GM18519 (cell line): Measurements from ENCODE around the gene PRRT1.
A peak's percentile ranks its signal among the peaks of the same experiment; 100 is the strongest.
"Not testable (repeated sequence)": the region's sequence is repeated elsewhere in the genome, so short reads cannot be mapped to it uniquely, and the experiment has no call there.

Source experiments
- ATAC-seq: cut with Tn5 transposase; IDR thresholded peaks from one replicate; pipeline ENCODE4 v1.9.1; 2021; ENCODE audit warnings: mild to moderate bottlenecking, moderate library complexity; ENCODE audit not compliant: unreplicated experiment, low FRiP score

PRRT1 gene

DNA sequence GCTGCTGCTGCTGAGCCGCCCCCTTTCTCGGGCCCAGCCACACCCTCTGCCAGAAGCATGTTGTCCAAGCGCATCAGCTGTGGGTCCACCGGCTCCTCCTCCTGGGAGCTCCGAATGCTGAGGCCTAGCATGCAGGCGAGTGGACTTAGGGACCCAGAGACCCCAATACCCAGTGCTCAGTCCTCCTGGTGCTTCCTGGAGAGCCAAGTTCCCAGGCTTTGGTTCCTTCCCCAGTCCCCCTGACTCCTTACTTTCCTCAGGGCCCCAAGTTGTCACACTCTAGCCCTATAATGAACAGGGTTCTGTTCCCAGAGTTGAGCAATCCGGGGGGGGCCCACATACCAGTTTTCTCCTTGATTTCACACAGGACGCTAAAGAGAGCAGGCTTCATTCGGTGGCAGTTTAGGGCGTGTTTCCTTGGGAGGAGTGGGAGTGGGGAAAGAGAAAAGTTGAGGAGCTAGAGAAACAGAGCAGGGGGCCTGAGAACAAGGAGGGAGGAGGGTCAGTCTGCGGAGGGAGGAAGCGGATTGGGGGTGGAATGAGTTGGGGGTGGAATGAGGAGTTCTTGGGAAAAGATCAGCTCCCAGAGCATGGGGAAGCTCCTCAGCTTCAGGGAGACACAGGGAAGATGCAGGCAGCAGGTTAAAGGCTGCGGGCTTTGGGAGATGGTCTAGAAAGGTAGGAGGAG, 36.8 kb upstream of the PRRT1 start:
- no peak for ATAC-seq

- ATAC-seq = not testable (repeated sequence)
Measured at GRCh38 chr6:32187725-32188380, 36.1 kb upstream of the PRRT1 start.

DNA sequence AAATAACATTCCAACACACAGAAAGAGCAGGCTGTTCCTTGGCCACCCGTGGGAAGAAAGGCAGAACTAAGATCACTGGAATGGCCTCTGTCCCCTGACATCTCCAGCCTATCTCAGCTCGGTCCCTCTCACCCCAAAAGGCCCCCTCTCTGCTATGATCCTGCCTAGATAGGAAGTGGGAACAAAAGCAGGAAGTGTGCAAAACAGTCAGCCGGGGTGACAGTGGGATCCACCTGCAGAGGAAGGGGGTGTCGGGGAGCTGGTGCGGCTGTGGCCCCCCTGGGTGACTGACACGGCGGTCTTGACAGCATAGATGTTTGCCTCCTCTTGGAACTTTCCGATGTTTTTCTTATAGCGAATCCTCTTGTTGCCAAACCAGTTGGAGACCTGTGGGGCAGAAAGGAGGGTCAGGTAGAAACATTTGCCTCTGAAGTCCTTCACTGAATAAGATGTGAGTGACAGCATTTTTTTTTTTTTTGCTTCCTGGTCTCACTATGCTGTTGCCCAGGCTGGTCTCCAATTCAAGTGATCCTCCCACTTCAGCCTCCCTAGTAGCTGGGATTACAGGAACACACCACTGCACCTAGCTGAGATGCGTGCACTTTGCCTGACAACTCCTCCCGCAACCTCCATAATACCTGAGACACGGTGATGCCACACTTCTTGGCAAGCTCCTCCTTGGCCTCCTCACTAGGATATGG, 35.4 kb upstream of the PRRT1 start:
- ATAC-seq = no peak

GRCh38 chr6:32186151-32186840, 34.6 kb upstream of the PRRT1 start:
- not testable (repeated sequence) for ATAC-seq

GRCh38 chr6:32185681-32186131, 34.0 kb upstream of the PRRT1 start:
- ATAC-seq = not testable (repeated sequence)

DNA sequence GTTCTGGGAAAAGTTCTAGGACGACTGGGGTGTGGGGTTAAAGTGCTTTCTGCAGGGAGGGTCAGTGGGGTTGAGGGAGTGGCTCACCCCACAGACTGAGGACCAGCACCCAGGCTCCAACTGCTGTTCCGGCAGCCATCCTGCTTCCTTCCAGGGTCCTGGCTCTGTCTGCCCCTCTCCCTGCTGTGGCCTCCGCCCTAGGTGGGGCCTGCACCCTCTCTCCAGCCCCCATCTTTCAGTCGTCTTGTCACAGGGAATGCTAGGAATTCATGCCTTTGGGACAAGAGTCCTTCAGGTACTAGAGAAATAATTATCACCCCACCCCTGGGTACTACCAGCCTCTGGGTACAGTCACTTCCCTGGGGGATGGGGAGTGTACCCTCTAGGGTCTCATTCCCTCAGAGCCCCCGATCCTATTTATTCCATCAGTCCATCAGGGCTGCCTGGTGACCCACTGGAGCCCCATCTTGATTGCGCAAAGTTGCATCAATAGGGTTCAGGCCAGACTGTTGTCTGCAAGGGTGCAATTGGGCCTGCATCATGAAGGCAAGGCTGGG, 32.4 kb upstream of the PRRT1 start, which contains the start of gene AGER:
Gene AGER, minus strand, starts transcription at position 170 of the 557 bp plus-strand sequence. Its CDS starts 31 bp downstream, at position 139.
- no peak for ATAC-seq

DNA sequence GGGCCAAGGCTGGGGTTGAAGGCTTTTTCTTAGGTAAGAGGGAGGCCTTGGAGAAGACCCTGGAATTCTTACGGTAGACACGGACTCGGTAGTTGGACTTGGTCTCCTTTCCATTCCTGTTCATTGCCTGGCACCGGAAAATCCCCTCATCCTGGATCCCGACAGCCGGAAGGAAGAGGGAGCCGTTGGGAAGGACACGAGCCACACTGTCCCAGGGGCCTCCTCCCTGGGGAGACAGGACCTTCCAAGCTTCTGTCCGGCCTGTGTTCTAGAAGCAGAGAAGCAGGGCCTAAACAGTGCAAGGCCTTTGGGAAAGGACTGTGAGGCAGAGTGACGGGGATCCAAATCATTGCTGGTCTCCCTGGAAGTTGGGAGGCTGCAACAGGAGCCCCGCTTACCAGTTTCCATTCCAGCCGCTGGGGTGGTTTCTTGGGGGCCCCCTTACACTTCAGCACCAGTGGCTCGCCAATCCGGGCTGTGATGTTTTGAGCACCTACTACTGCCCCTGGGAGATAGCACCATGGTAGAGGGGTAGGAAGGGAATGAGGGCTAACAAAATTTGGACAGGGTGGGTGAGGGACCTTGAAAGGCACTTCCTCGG, 31.8 kb upstream of the PRRT1 start:
- no peak for ATAC-seq

DNA sequence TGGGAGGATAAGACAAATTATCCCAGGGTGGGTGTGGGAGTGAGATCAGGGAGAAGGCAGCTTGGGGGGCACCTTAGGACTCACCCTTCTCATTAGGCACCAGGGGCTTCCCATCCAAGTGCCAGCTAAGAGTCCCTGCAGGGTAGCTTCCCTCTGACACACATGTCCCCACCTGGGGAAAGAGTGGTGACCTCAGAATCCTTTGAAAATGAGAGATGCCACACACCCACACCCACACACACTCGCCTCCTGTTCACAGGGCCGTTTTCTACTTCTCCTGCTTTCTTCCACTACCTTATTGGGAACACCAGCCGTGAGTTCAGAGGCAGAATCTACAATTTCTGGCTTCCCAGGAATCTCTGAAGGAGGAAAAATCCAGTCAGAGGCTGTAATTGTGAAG, 31.3 kb upstream of the PRRT1 start:
- no peak for ATAC-seq

DNA sequence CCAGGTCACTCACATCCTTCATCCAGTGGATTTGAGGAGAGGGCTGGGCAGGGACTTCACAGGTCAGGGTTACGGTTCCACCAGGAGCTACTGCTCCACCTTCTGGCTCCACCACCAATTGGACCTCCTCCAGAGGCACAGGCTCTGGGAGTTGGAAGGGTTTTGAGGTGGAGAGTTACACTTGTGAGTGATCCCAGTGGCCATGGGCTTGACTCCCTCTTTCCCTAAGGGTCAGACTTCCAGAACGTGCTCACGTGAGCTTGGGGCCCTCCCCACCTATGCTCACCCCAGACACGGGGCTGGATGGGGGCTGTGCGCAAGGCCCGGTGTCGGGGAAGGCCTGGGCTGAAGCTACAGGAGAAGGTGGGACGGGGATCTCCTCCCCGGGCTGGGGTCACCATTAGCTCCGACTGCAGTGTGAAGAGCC, 30.8 kb upstream of the PRRT1 start:
- no peak for ATAC-seq

- no peak for ATAC-seq
Measured at GRCh38 chr6:32181915-32182529, 30.3 kb upstream of the PRRT1 start.

DNA sequence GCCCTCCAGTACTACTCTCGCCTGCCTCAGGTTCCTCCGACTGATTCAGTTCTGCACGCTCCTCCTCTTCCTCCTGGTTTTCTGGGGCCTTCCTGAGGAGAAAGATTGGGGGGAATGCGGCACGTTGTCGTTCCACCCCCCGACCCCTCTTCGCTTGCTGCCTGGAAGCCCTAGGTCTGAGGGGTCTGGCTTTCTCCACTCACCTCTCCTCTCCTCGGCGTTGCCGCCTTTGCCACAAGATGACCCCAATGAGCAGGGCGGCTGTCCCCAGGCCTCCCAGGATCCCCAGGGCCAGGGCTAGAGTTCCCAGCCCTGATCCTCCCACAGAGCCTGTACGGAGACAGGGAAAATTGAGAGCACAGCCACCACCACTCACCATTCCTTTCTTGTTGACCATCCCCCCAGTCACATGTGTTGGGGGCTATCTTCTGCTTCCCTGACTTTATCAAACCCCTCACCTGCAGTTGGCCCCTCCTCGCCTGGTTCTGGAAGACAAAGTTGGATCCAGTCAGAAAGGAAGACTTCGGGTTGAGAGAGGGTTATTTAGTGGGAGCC, 29.5 kb upstream of the PRRT1 start:
- ATAC-seq = no peak

- no peak for ATAC-seq
Measured at GRCh38 chr6:32179766-32180405, 28.1 kb upstream of the PRRT1 start.

GRCh38 chr6:32178547-32179440, 27.1 kb upstream of the PRRT1 start:
- no peak for ATAC-seq

DNA sequence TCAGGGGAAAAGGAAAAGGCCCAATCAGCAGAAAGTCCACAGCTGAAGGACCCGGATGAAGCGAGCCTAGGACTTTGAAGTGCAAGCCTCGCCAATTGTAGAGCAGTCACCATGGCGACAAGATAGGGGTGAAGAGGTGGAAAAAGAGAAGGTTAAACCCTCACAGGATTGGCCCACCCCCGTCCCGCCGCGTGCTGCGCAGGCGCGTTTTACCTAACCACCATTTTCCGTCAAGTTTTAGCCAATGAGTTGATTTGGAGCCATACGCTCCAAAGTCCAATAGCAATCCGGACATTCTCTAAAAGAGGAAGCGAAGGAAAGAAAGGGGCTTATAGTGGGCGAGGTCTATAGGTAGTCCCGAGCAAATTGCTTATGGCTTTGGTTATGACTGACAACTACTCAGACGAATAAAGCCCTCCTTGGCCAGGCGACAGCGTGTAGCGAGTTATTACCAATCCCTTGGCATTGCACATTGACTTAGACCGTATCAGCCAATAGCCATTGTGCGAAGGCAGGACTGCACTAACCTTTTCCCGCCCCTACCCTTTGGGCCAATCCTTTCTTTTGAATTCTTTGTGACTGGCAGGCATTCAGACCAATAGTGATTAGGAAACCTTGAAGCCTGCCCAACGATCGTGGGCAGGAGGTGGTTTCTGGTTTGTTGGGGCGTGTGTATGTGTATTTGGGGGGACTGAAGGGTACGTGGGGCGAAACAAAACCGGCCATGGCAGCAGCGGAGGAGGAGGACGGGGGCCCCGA, 26.2 kb upstream of the PRRT1 start, which contains the start of gene RNF5:
Gene RNF5, plus strand, starts transcription at position 618 of the 759 bp plus-strand sequence. Its CDS starts 107 bp downstream, at position 725.
- peak; percentile 73 for ATAC-seq

GRCh38 chr6:32177183-32177787, 25.5 kb upstream of the PRRT1 start:
- no peak for ATAC-seq

- ATAC-seq = no peak
Measured at GRCh38 chr6:32176476-32177182, 24.9 kb upstream of the PRRT1 start.
